Measurements from ENCODE around the gene KCTD13. TPM values are rescaled to one million over a fixed set of nuclear protein-coding genes. Genes with fewer than 3 reads are reported as not detected.

Gene KCTD13
- total RNA-seq, 2 donors from 2014 or later, result 15.9 to 134 TPM

DNA sequence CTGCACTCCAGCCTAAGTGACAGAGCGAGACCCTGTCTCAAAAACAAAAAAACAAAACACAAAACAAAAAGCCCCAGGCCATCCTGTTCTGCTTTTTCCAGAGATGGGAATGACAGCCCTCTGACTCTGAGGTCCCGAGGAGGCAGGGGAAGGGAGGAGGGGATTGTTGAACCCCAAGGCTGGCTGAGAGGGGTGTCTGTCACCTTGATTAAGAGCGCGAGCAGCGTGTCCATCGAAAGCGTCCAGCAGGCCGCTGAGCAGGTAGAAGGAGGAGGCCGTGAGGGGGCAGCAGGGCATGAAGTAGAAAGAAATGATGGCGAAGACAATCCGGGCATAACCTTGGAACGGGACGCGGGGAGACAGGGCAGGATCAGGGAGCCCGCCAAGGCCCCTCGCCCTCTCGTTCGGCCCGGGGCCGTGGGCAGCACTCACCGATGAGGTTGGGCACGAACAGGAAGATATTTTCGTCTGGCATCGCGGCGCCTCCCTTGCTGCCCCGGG lies 63.6 kb downstream of the KCTD13 start:
- Histone ChIP-seq H3K27ac (peak overlapping the region; percentile 81 to 96), H3K9me3 (no peaks in the 10 kb centered on the region), H3K27me3 (replicated peaks; ENCODE audit: insufficient read depth) (no peaks in the 10 kb centered on the region), H3K4me1 (replicated peaks) (peaks cover 10% of the 10 kb centered on the region), H3K36me3 (no peaks in the 10 kb centered on the region), H3K4me3 (peak overlapping the region; percentile 92 to 99)
- intact Hi-C loops (cut with DNase I), result loop anchor here (5.0 kb wide), 2 partner anchors 45 to 140 kb away; partner anchors contain the start of gene PAGR1
- WGBS, result 2% methylated on average over 27 of the region's 27 CpGs
- peak; percentile 39 for DNase-seq (ENCODE audit: low spot score)
- peak in 2 of 4 experiments; percentile 19 to 25 for TF ChIP-seq CTCF (IDR thresholded peaks at IDR 0.05)
- TF ChIP-seq POLR2AphosphoS5 (IDR thresholded peaks at IDR 0.05), result no peak

GRCh38 chr16:29860218-29860617 lies 65.8 kb downstream of the KCTD13 start:
- DNase-seq (ENCODE audit: low spot score), result no peak
- intact Hi-C loops (cut with DNase I), result loop anchor here (5.0 kb wide), 2 partner anchors 43 to 142 kb away; partner anchors contain the start of gene PAGR1
- no peaks in the 10 kb centered on the region for H3K27me3 ChIP-seq (replicated peaks; ENCODE audit: insufficient read depth)
- peaks cover 10% of the 10 kb centered on the region for H3K4me1 ChIP-seq (replicated peaks)
- H3K36me3 ChIP-seq, result no peaks in the 10 kb centered on the region
- H3K9me3 ChIP-seq, result no peaks in the 10 kb centered on the region
- TF ChIP-seq POLR2AphosphoS5 (IDR thresholded peaks at IDR 0.05), result no peak
- no peak for TF ChIP-seq POLR2A (IDR thresholded peaks at IDR 0.05)
- no peak for TF ChIP-seq CTCF (IDR thresholded peaks at IDR 0.05)
- H3K27ac ChIP-seq, result no peak overlapping the region
- 93% methylated on average over 9 of the region's 9 CpGs for WGBS
- no peak overlapping the region for H3K4me3 ChIP-seq

- 92% methylated on average over 19 of the region's 19 CpGs for WGBS
- intact Hi-C loops (cut with DNase I), result no loop called here
- no peaks in the 10 kb centered on the region for H3K27me3 ChIP-seq (replicated peaks; ENCODE audit: insufficient read depth)
- no peak overlapping the region for H3K4me3 ChIP-seq
- peaks cover 10% of the 10 kb centered on the region for H3K4me1 ChIP-seq (replicated peaks)
- no peak for DNase-seq (ENCODE audit: low spot score)
- H3K9me3 ChIP-seq, result no peaks in the 10 kb centered on the region
- H3K36me3 ChIP-seq, result no peaks in the 10 kb centered on the region
- H3K27ac ChIP-seq, result no peak overlapping the region
- TF ChIP-seq CTCF (IDR thresholded peaks at IDR 0.05), result no peak
- no peak for TF ChIP-seq POLR2AphosphoS5 (IDR thresholded peaks at IDR 0.05)
- TF ChIP-seq POLR2A (IDR thresholded peaks at IDR 0.05), result no peak
Observed at GRCh38 chr16:29858974-29859373, 67.1 kb downstream of the KCTD13 start.

DNA sequence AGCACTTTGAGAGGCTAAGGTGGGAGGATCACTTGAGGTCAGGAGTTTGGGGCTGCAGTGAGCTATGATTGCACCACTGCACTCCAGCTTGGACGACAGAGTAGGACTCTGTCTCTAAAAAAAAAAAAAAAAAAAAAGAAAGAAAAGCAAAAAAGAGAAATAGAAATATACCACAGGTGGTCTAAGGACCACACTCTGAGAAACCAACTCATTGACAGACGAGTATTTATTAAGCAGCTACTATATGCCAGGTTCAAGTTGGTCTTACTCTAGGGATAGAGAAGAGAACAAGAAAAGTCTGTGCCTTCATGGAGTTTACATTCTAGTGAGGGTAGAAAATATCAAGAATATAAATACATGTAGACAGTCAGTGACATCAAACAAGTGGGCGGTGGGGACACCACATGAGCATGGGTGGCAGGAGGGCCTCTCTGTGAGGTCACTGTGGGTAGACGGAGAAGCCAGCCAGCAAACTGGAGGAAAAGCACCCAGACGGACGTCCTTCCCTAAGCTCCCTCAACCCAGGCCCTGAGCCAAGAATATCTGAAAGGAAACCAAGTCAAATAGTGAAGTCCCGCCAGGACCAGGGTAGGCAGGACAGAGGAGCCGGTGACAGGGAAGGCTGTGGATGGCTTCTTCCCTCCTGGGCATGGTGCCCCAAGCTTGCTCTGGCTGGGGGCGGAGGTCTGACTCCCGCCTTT lies 67.7 kb downstream of the KCTD13 start:
- H3K27ac ChIP-seq, result no peak overlapping the region
- H3K9me3 ChIP-seq, result no peaks in the 10 kb centered on the region
- intact Hi-C loops (cut with DNase I), result no loop called here
- H3K4me1 ChIP-seq (replicated peaks), result peaks cover 10% of the 10 kb centered on the region
- peak; percentile 53 for TF ChIP-seq POLR2AphosphoS5 (IDR thresholded peaks at IDR 0.05)
- no peak for TF ChIP-seq CTCF (IDR thresholded peaks at IDR 0.05)
- TF ChIP-seq POLR2A (IDR thresholded peaks at IDR 0.05), result no peak
- no peaks in the 10 kb centered on the region for H3K36me3 ChIP-seq
- DNase-seq (ENCODE audit: low spot score), result peak; percentile 60
- WGBS, result 39% methylated on average over 10 of the region's 10 CpGs
- no peak overlapping the region for H3K4me3 ChIP-seq
- H3K27me3 ChIP-seq (replicated peaks; ENCODE audit: insufficient read depth), result no peaks in the 10 kb centered on the region
